ENCODE data around the gene ATP8B4. TPM values are rescaled to one million over a fixed set of nuclear protein-coding genes. Genes with fewer than 3 reads are reported as not detected.

Gene ATP8B4
- total RNA-seq, 4 donors from 2014 or later = 2.7 to 6.3 (median 3.7) TPM

- peak overlapping the region in 1 of 4 donors; percentile 30 for H3K27ac ChIP-seq (replicated peaks in 1 of 4)
- 52% methylated on average over 2 of the region's 2 CpGs for WGBS
Observed at GRCh38 chr15:50016951-50017350, 102.1 kb downstream of the ATP8B4 start.

GRCh38 chr15:50012790-50013189 lies 106.2 kb downstream of the ATP8B4 start:
- H3K27me3 ChIP-seq = no peaks in the 10 kb centered on the region
- DNase-seq (ENCODE audit: extremely low spot score) = no peak

More at GRCh38 chr15:50016951-50017350, 102.1 kb downstream of the ATP8B4 start:
- TF ChIP-seq POLR2AphosphoS5 (IDR thresholded peaks at IDR 0.05) = no peak
- TF ChIP-seq CTCF (IDR thresholded peaks at IDR 0.05) = no peak
- H3K4me1 ChIP-seq = peaks cover 0 to 30% (median 21%) of the 10 kb centered on the region in 4 donors
- H3K27me3 ChIP-seq = no peaks in the 10 kb centered on the region
- H3K36me3 ChIP-seq = no peaks in the 10 kb centered on the region
- H3K4me3 ChIP-seq = no peak overlapping the region
- no peaks in the 10 kb centered on the region for H3K9me3 ChIP-seq
- DNase-seq (ENCODE audit: extremely low spot score) = no peak
- intact Hi-C loops (cut with DNase I) = no loop called here

GRCh38 chr15:50009634-50010033 lies 109.4 kb downstream of the ATP8B4 start:
- DNase-seq (ENCODE audit: extremely low spot score) = no peak
- Histone ChIP-seq H3K4me3 (no peak overlapping the region), H3K27me3 (no peaks in the 10 kb centered on the region), H3K4me1 (peaks cover 0 to 32% (median 21%) of the 10 kb centered on the region in 4 donors), H3K9me3 (no peaks in the 10 kb centered on the region), H3K27ac (replicated peaks in 1 of 4) (peak overlapping the region in 3 of 4 donors; percentile 7 to 32 (median 13)), H3K36me3 (no peaks in the 10 kb centered on the region)
- intact Hi-C loops (cut with DNase I) = loop anchor here (10.0 kb wide), 1 partner anchor 105 kb away; no protein-coding TSS in a partner anchor
- WGBS = 58% methylated on average over 2 of the region's 2 CpGs
- TF ChIP-seq EP300 (IDR thresholded peaks at IDR 0.05) = no peak
- no peak for TF ChIP-seq POLR2A (IDR thresholded peaks at IDR 0.05; ENCODE audit: low read depth)
- no peak for TF ChIP-seq POLR2AphosphoS5 (IDR thresholded peaks at IDR 0.05)
- TF ChIP-seq CTCF (IDR thresholded peaks at IDR 0.05) = no peak

More at GRCh38 chr15:50012790-50013189, 106.2 kb downstream of the ATP8B4 start:
- Histone ChIP-seq H3K4me3 (no peak overlapping the region), H3K9me3 (no peaks in the 10 kb centered on the region), H3K4me1 (peaks cover 0 to 43% (median 30%) of the 10 kb centered on the region in 4 donors), H3K27ac (replicated peaks in 1 of 4) (peak overlapping the region in 1 of 4 donors; percentile 53), H3K36me3 (no peaks in the 10 kb centered on the region)
- intact Hi-C loops (cut with DNase I) = no loop called here
- no peak for TF ChIP-seq POLR2A (IDR thresholded peaks at IDR 0.05; ENCODE audit: low read depth)
- no peak for TF ChIP-seq CTCF (IDR thresholded peaks at IDR 0.05)
- no peak for TF ChIP-seq POLR2AphosphoS5 (IDR thresholded peaks at IDR 0.05)
- TF ChIP-seq EP300 (IDR thresholded peaks at IDR 0.05) = no peak

GRCh38 chr15:50003786-50004334 lies 115.2 kb downstream of the ATP8B4 start:
- TF ChIP-seq POLR2AphosphoS5 (IDR thresholded peaks at IDR 0.05) = peak; percentile 28 to 32
- peak; percentile 59 to 67 (median 63) for TF ChIP-seq CTCF (IDR thresholded peaks at IDR 0.05)
- no peak for TF ChIP-seq EP300 (IDR thresholded peaks at IDR 0.05)
- TF ChIP-seq POLR2A (IDR thresholded peaks at IDR 0.05; ENCODE audit: low read depth) = no peak
- H3K36me3 ChIP-seq = no peaks in the 10 kb centered on the region
- no peaks in the 10 kb centered on the region for H3K27me3 ChIP-seq
- H3K4me1 ChIP-seq = peaks cover 0 to 21% (median 17%) of the 10 kb centered on the region in 4 donors
- H3K27ac ChIP-seq (replicated peaks in 1 of 4) = peak overlapping the region in 3 of 4 donors; percentile 33 to 43 (median 43)
- DNase-seq (ENCODE audit: extremely low spot score) = peak; percentile 93
- WGBS = 74% methylated on average over 13 of the region's 13 CpGs
- H3K4me3 ChIP-seq = no peak overlapping the region
- H3K9me3 ChIP-seq = peaks cover 0 to 5% (median 0%) of the 10 kb centered on the region in 4 donors
- intact Hi-C loops (cut with DNase I) = loop anchor here (10.0 kb wide), 1 partner anchor 99 kb away; no protein-coding TSS in a partner anchor

All from esophagus muscularis mucosa (tissue), 4 donors.